Peyer's patch (tissue), 4 donors: ENCODE data around the gene GRID2IP.

Experiments used
- CTCF ChIP-seq, 6 experiments: fragments of 450-650 bp in 4 of 6; fragments of 200-600 bp in 2 of 6; sonication (generic) in 1 of 6; IDR thresholded peaks; one replicate each; pipeline ENCODE4 v1.5.1; 2017 to 2019; ENCODE audit warnings: antibody characterized with exemption in 6 of 6, mild to moderate bottlenecking in 3 of 6, moderate library complexity in 1 of 6
- POLR2A ChIP-seq, 2 donors: fragments of 450-650 bp; IDR thresholded peaks; one replicate each; pipeline ENCODE4 v1.5.1; 2017; ENCODE audit warnings: antibody characterized with exemption in 2 of 2, mild to moderate bottlenecking in 2 of 2, moderate library complexity in 2 of 2

- TF ChIP-seq CTCF (IDR thresholded peaks at IDR 0.05) (no peak), POLR2A (IDR thresholded peaks at IDR 0.05) (no peak)
These were observed 85.4 kb downstream of the GRID2IP start for GRCh38 chr7:6465862-6466261.
